GM11168 (cell line): ENCODE measurements around the gene CEMIP.

ENCODE experiments used
- in situ Hi-C: fragments of 300-500 bp; cut with MboI; formaldehyde crosslinking; loops from one replicate; pipeline ENCODE4 v1.12.0; 2022; ENCODE audit warnings: low sequenced_read_pairs; ENCODE audit not compliant: unreplicated experiment

CEMIP gene

DNA sequence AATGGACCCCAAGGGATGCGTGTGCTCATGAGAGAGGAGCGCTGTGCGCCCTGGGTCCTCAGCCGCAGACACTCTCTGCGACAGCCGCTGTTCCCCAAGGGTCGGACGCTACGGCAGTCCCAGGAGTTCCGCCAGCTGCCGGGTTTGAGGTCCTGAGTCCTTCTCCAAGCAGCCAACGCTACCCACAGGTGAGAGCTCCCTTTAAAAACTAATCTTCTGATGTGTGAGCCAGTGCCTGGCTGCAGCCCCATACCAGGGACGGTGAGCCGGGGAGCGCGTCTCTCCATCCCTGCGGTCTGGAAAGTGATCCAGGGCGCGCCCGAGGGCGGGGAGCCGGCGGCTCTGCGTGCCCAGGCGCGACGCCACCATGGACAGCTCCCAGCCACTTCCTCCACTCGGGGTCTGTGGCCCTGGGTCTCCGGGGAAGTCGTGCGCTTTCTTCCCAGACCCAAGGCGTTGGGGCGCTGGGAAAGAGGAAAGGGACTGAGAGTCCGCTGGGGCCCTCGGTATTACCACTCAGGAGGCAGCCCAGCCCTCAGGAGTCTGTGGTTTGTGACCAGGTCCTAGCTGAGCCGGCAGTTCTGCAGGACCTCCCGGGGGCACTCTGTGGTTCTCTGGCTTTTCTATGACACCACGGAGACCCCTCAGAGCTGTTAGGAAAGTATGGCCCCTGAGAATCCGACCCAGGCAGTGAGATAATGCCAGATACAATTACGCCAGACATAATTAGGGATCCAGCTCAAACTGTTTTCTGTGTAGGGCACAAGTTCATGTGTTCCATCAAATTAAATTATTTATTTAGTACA is 1.4 kb downstream of the CEMIP start:
- in situ Hi-C loops, result no loop called here

DNA sequence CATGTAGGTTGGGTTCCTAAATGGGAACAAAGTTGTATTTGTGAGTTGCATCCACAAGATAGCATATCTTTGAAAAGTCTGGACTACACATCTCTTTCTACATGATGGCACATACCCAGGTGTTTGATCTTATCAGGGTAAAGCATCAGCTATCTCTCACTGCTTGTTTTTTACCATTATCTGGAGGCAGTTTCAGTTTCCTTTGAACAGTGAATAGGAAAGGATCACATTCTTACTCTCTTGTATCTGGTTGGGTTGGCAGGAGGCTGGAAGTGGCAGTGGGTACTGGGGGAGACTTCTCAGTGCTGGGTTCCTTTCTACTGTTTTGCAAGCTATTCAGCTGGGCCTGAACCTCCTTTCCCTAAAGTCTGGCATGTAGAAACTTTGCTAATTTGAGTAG is 4.1 kb downstream of the CEMIP start:
- in situ Hi-C loops, result no loop called here

GRCh38 chr15:80785335-80785734 is 6.2 kb downstream of the CEMIP start:
- in situ Hi-C loops, result no loop called here

- in situ Hi-C loops, result no loop called here
These were observed 6.7 kb downstream of the CEMIP start for GRCh38 chr15:80785811-80786354.

- in situ Hi-C loops, result no loop called here
These were observed 8.1 kb downstream of the CEMIP start for GRCh38 chr15:80787316-80787715.

- in situ Hi-C loops, result no loop called here
These were observed 9.4 kb downstream of the CEMIP start for GRCh38 chr15:80788536-80788935.

GRCh38 chr15:80789296-80789695 is 10.1 kb downstream of the CEMIP start:
- in situ Hi-C loops, result no loop called here

DNA sequence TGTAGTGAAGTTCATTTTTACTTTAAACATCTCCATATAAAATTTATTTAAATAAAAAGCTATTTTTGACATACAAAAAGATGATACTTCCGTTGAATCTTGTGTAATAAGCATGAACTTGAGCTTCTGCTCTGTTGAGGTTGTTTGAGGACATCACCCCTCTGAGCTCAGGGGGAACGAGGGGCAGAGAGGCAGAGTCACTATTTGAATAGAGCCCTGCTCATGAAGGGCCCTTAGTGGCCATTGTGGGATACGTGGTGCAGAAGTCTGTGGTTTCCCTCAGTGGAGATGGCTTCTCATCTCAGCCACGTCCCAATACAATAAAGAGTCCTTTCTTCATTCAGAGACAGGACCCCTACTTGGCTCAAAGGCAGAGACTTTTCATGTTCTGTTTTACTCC is 10.6 kb downstream of the CEMIP start:
- in situ Hi-C loops, result no loop called here

DNA sequence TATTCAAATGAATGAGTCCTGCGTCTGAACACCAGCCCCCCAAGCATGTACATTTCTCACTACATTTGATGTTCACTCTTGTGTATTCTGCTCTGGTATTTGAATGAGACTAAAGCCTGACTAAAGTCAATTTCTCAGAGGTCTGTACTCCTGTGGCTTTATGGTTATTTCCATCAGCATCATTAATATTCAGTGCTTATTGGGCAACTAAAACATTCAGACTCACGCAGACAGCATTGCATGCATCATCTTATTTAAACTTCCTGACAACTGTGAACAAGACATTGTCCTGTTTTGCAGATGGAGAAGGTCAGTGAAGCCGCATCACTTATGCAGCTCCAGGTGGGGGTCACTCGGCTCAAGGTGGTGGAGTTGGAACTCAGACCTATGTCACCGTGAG is 11.1 kb downstream of the CEMIP start:
- in situ Hi-C loops, result no loop called here

DNA sequence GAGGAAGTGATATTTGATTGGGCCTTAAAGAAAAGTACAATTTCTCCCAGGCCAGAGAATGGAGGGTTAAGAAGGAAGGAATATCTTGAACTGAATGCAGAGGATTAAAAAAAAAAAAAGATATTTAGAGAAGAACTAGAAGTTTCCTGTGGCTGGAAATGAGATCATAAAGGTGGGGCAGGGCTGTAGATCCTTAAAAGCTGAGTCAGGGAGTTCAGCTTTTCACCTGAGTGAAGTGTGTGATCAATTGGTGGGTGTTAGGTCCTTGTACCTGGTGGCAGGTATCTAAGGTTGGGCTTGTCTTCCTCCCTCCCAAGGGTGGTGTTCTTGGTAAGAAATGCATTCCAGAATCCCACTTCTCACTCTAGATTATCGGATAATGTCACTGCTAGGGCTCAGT is 11.8 kb downstream of the CEMIP start:
- in situ Hi-C loops, result no loop called here

DNA sequence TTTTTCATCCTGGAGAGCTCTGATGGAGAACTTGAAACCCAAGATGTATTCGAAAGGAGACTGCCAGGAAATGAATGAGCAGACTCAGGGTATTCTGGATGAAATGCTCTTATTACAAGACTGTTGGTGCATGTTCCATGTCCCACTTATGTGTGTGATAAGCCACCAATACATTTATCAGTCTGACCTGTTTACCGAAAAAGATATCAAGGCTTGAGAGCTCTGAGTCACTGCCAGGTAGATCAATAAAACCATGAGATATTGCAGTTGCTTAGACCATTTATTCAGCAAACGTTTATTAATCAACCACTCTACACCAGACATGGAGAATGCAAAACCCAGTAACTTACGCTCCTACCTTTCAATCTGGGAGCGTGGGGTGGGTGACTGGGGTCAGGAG is 17.2 kb downstream of the CEMIP start:
- in situ Hi-C loops, result no loop called here

GRCh38 chr15:80798911-80799310 is 19.7 kb downstream of the CEMIP start:
- in situ Hi-C loops, result no loop called here

DNA sequence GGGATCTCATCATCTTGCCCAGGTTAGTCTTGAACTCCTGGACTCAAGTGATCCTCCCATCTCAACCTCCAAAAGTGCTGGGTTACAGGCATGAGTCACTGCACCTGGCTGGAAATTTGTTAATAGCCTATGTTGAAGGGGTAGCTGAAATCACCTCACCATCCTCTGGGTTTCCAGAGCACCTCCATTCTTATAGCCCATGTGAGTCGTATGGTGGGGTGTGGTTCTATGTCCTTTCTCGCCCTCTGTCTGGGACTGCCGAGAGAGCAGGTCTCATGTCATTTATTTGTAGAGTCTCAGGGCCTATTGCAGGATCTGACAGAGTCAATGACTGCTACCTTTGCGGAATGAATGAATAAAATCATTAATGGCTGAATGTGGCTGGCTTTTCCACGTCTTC is 20.9 kb downstream of the CEMIP start:
- in situ Hi-C loops, result no loop called here

DNA sequence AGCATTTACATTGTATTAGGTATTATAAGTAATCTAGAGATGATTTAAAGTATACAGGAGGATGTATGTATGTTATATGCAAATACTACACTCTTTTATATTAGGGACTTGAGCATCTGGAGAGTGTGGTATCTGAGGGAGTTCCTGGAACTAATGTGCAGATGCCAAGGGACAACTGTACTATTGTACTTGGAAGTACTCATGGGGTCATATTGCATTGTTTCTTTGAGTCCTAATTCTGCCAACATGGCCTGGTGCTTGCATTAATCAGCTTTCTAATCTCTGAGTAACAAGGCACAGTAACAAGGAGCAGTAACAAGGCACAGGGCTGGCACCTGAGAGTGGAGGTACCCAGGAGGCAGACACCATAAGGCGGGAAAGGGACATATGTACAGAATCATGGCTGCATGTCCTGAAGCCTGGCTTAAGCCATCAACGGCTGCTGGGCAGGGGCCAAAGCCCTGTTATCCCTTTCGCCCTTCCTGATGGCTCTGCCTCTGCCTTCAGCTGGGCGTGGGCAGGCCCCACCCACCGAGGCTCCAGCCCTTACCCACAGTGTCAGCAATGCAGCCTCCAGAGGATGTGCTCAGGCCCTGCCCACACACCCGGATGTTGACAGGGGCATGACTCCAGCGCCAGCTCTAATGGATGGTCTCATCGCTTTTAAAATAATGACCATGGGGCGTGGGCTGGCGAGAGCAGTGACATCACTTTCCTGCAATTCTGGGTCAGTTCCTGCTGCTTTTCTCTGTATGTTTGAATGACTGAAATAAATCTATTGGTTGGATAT is 22.9 kb downstream of the CEMIP start:
- in situ Hi-C loops, result no loop called here

- in situ Hi-C loops, result no loop called here
These were observed 24.7 kb downstream of the CEMIP start for GRCh38 chr15:80803580-80804525.

DNA sequence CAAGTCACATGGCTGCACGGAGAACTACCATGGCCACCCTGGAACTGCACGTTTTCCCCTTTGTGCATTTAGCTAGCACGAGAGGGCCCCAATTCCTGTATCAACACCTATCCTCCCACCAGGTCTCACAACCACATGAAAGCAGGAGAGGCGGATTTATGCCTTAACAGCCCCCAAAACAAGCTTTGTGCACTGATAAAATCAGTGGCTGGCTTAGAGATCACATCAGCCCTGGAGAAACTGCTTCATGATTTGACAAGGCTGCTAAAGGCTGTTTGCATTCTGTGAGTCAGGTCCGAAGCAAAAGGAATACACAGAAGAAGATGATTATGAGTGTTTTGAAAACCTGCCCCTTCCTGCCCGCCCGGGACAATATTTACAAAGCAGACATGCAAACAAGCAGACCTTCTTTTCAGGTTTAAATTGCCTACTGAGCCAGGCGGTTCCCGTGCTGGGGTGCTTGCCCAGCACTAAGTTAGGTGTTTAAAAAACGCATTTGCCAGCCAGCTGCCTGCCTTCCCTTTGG is 25.9 kb downstream of the CEMIP start:
- in situ Hi-C loops, result no loop called here

- in situ Hi-C loops, result no loop called here
These were observed 32.7 kb downstream of the CEMIP start for GRCh38 chr15:80811781-80812315.

DNA sequence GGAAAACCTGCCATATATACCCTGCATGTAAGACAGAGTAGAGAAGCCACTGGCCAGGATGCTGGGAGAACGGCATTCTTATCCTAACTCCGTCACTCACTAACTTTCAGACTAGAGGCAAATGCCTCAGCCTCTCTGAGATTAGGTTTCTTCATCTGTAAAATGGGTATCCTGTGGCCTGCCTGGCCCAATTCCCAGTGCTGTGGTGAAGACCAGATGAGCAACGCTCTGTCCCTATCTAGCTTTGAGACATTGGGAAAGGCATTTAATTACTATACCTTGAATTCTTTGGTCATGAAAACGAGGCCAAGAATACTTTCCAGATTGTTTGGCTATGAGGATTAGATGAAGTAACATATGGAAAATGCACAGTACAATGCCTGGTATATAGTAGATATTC is 35.9 kb downstream of the CEMIP start:
- in situ Hi-C loops, result no loop called here

DNA sequence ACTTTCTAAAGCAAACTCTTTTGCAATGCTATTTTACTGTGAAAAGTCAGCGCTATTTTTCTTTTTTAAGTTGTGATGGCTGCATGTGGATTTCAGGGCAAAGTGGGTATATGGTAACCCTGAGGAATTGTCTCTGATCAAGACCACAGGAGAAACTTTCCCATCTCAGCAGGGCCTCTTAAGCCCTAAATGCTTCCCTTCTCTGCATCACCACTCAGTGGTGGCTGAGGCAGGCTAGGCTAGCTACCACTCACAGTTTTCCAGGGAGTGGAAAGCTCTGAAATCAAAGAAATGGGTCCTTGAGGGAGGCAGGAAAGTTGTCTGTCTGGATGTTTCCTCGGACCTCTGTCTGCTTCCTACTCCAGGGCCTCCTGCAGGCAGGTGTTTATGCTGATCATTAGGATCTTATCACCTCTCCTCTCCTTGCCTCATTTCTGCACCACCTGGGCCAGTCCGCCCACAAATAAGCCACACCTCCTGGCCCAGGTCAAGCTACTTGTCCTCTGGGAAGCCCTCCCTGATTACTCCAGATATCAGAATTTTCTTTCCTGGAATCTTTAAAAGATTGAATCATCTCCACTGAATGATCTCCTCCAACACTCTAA is 37.0 kb downstream of the CEMIP start:
- in situ Hi-C loops, result no loop called here
